Kidney epithelial cell (primary cell): ENCODE measurements around the gene GRIK2. TPM values are rescaled to one million over a fixed set of nuclear protein-coding genes. Genes with fewer than 3 reads are reported as not detected.
"Not testable (repeated sequence)": the region's sequence is repeated elsewhere in the genome, so short reads cannot be mapped to it uniquely, and the experiment has no call there.

Experiments used
- DNase-seq: peaks from one replicate; pipeline ENCODE4 v3.0.0-alpha.2; 2010; ENCODE audit warnings: low read depth
- H3K27me3 ChIP-seq: 2 replicates; pipeline ENCODE4 v1.6.0; 2011; ENCODE audit warnings: low read length; ENCODE audit not compliant: control insufficient read depth, insufficient read depth
- H3K36me3 ChIP-seq: 2 replicates; pipeline ENCODE4 v1.5.1; 2011; ENCODE audit warnings: low read length; ENCODE audit not compliant: control insufficient read depth, insufficient read depth
- H3K4me3 ChIP-seq: 2 replicates; pipeline ENCODE4 v1.5.1; 2011; ENCODE audit warnings: low read depth, mild to moderate bottlenecking, control low read depth, low read length
- CTCF ChIP-seq: IDR thresholded peaks from 2 replicates; pipeline ENCODE4 v1.5.1; 2011; ENCODE audit warnings: mild to moderate bottlenecking, moderate library complexity, low read length, control low read depth, inconsistent platforms; ENCODE audit not compliant: insufficient read depth, poor library complexity, severe bottlenecking
- total RNA-seq: library from RNA; depleted of rRNA; stranded (reverse); fragments of >200 nt; gene quantifications from 2 replicates; pipeline ENCODE4 v1.2.3, GENCODE V29; 2015

The GRIK2 gene
- total RNA-seq, 1 donor from 2014 or later: 0.13 TPM

GRCh38 chr6:101365181-101365580 is 28.3 kb upstream of the GRIK2 start:
- no peak for TF ChIP-seq CTCF
- no peaks in the 10 kb centered on the region for H3K36me3 ChIP-seq
- H3K4me3 ChIP-seq: no peak overlapping the region
- H3K27me3 ChIP-seq: no peaks in the 10 kb centered on the region
- DNase-seq: no peak

GRCh38 chr6:101379926-101380325 is 13.6 kb upstream of the GRIK2 start:
- no peak overlapping the region for H3K4me3 ChIP-seq
- H3K27me3 ChIP-seq: no peaks in the 10 kb centered on the region
- no peaks in the 10 kb centered on the region for H3K36me3 ChIP-seq
- TF ChIP-seq CTCF: no peak
- no peak for DNase-seq

- no peak for DNase-seq
- Histone ChIP-seq H3K36me3 (no peaks in the 10 kb centered on the region), H3K4me3 (no peak overlapping the region), H3K27me3 (no peaks in the 10 kb centered on the region)
- TF ChIP-seq CTCF: no peak
Measured at GRCh38 chr6:101380897-101381630, 12.4 kb upstream of the GRIK2 start.

GRCh38 chr6:101383747-101384146 is 9.8 kb upstream of the GRIK2 start:
- not testable (repeated sequence) for H3K36me3 ChIP-seq, H3K27me3 ChIP-seq, DNase-seq, H3K4me3 ChIP-seq

GRCh38 chr6:101386982-101387381 is 6.5 kb upstream of the GRIK2 start:
- no peak overlapping the region for H3K4me3 ChIP-seq
- TF ChIP-seq CTCF: peak; percentile 40
- DNase-seq: no peak

GRCh38 chr6:101391772-101392585 is 1.5 kb upstream of the GRIK2 start:
- H3K4me3 ChIP-seq: peak overlapping the region; percentile 13
- no peak for DNase-seq
- H3K27me3 ChIP-seq: peaks cover 13% of the 10 kb centered on the region

More at GRCh38 chr6:101386982-101387381, 6.5 kb upstream of the GRIK2 start:
- no peaks in the 10 kb centered on the region for H3K36me3 ChIP-seq
- peaks cover 3% of the 10 kb centered on the region for H3K27me3 ChIP-seq

More at GRCh38 chr6:101391772-101392585, 1.5 kb upstream of the GRIK2 start:
- H3K36me3 ChIP-seq: no peaks in the 10 kb centered on the region
- TF ChIP-seq CTCF: no peak
